ENCODE measurements around the gene GJD3.
"Not testable (repeated sequence)": the region's sequence is repeated elsewhere in the genome, so short reads cannot be mapped to it uniquely, and the experiment has no call there.

- TF ChIP-seq CTCF (conservative IDR thresholded peaks at IDR 0.05; ENCODE audit: low read length); EZH2phosphoT487 (IDR thresholded peaks at IDR 0.05; ENCODE audit: borderline replicate concordance, low read depth, low read length): not testable (repeated sequence)
Observed at GRCh38 chr17:40414312-40414711, 49.8 kb upstream of the GJD3 start.

Measured in OCI-LY7 (cell line).